Activated CD8-positive, alpha-beta memory T cell treated with anti-CD3 and anti-CD28 coated beads, Interleukin-2, amount 50 U/mL, for 4 hours (primary cell): ENCODE data around the gene CCL13.

Source experiments
- DNase-seq: peaks from one replicate; pipeline ENCODE4 v3.0.0-alpha.2; 2020

Gene CCL13

DNA sequence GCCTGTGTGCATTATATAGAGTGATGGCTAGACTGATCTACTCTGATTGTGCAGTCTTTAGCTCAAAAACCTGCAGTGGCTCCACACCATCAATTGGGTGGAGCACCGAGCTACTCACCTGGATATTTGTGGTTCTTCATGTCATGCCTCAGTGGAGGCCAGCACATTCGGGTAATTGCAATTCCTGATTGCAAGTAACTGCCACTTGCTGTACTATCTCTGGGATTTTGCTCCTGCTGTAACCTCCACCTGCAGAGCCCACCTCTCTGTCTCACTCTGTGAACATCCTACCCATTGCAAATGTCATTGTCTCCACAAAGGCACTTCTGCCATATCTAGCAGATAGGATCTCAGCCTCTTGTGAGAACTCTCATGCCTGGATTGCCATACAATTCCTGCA is 8.5 kb downstream of the CCL13 start:
- DNase-seq, result no peak

DNA sequence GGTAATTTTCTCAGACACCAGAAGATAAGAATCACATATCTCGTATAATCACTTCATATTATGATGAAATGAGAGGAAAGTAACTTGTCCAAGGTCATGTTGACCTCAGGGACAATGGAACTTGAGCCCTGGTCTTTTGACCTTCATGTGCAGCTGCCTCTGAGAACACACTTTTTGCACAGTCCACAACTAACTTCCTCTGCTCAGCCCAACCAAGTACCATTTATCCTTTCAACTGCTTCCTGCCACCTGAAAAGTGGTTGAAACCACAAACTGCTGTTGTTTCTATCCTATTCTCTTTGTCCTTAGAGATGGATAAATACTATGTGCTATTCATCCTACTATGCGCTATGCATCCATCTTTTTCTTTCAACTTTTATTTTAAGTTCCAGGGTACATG is 9.1 kb downstream of the CCL13 start:
- DNase-seq, result no peak

DNA sequence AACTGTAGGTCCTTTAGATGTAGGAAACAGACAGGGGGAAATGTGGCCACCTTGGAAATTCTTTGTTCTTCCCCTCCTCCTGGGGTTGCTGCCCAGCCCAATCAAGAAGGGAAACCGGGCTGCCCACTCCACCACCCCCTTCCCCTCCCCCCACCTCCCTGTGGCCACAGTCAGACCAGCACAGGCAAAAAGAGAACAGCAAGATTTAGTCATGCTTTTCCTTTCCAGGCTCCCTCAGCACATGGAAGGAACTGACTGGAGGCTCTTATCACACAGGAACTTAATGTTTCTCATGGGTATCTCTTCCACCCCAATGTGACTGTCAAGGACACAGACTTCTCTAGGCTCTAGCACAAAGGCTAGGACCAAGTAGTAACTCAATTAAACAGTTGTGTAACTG is 9.7 kb downstream of the CCL13 start:
- DNase-seq, result no peak

DNA sequence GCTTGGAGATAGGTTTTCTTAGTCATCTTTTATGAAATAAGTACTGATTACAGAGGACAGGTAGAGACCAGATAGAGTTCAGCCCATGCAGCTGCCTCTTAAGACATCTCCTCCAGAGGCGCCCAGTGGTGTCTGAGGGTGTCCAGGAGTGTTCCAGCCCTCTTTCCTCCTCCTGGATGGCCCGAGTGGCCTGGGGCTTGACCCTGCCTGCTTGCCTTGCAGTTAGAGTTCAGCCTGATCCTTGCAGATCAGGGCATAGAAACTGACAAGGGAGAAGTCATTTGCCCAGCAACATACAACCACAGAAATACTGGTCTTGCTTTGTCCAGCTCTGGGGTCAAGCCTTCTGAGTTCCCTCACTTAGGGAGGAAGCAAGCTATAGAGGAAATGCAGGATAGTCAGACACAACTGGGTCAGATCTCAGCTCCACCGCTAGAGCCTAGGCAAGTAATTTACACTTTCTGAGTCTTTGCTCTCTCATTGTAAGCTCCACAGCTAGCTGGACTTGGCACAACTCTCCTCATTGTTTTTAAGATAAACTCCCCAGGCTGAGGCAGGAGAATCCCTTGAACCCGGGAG is 10.3 kb downstream of the CCL13 start:
- no peak for DNase-seq

DNA sequence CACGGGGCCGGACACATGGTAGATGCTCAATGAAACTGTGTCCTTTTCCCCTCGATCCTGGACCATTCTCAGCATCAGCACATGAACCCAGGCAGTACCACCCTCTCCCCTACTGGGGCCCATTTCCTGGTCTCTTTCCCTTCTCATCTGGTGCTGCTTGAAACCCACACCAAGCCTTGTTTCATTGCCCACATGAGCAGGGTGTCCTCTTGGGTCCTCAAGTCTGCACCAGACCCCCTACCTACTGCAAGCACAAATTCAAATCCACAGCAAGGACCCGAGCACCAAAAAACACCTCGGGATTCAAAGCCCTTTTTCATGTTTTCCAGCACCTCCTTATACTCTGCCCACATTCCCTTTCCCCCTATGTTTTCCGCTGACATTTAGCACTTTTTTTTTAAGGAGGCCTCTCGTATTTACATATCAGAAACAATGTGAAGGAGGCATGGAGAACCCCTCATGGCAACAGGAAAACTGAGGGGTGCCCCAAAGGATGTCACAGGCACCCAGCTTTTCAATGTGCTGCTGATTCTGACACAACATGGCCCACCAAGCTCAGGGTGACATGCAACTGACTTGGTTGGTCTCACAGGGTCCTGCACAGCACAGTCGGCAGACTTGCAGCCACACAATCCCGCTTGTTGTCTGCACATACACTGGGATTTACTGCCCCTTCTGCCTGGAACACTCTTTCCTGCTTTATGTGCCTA is 11.4 kb downstream of the CCL13 start:
- no peak for DNase-seq

DNA sequence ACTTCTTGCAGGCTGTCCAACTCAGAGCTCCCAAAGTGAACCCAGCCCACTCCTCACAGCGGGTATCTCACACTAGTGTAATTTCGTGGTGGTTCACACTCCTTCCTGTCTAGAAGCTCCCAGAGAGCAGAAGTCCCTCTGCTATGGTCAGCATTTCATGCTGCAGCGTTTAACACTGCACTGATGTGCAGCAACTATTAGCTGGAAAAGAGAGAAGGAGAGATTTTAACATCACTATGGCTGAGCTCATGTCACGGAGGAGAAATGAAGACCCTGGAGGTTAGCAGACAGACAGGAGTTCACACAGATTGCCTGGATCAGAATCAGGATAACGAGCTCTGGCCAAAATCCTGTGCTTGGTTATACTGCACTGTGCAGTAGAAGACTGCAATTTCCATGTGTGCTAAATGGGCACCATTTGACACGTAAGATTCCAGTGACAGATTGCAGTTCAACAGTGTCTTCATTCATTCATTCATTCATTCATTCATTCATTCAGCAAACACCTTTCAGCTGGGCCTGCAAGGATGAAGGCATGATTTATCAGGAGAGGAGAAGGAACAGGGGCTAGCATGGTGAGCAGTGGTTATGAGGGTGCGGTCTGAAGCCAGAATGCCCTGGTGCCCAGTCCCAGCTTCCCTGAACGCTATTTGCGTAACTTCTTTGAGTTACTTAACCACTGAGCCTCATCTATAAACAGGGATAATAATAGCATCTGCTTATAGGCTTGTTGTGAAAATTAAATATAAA is 12.1 kb downstream of the CCL13 start:
- DNase-seq, result no peak

DNA sequence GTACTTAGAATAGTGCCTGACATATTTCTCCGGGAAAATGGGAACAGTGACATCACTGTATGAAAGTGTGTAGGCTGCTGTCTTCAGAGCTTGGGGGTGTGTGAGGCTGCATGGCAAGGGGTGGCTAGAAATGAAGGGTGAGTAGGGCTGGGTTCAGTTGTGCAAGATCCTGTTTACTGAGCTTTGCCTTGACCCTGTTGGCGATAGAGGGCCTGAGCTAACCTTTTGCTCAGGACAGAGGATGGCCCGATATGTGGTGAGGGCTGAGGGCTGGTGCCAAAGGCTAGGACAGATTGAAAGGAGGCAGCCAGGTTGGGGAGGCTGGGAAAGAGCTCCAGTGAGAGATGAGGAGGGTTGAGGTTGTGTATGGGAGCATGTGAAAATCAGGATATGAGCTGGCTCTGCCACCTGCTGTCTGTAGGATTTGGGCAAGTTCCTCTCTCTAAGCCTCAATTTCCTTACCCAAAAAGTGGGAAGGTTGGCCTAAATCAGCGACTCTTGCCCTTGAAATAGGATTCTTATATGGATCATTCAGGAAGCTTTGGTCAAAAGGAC is 12.7 kb downstream of the CCL13 start:
- no peak for DNase-seq

DNA sequence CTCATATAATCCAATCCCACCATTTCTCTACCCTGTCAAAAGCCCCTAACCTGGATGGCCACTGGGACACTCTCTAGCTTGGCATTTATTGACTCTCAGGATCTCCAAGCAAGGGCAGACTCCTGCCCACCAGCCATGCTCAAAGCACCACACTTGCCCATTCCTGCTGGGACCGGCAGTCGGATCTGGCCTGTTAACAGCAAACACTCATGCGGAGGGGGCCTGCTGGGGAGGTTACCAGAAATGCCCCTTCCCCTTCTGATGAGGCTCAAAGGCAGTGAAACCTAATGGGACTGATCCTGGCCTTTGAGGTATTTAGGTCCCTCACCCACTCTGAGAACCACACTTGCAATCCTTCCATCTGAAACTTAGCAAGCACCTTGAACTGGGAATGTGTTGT is 13.3 kb downstream of the CCL13 start:
- no peak for DNase-seq

DNA sequence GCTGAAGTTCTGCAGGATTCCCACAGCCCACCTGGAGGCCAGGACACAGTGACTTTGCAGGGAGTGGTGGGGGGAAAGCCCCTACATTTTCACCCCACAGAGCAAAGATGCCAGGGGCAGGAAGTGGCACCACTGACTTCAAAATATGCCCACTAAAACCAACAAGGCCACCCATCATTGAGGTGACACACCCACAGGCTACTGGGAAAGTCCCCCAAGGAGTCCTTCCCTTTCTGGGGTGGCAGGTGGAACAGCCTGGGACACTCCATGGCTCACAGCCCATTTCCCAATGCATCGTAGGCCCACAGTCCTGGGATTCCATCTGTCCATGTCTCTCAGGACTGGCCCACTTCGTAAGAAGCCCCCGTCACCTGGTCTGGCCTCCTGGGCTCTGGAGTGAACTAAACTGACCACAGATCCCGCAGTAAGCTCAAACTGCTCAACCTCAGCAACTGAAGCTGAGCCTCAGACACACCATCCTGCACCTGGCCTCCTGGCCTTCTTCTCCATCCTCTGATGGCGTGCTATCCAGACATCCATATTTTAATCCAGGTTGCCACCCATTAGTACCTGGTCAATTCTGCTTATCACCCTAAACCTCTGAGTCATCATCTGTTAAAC is 14.2 kb downstream of the CCL13 start:
- no peak for DNase-seq

DNA sequence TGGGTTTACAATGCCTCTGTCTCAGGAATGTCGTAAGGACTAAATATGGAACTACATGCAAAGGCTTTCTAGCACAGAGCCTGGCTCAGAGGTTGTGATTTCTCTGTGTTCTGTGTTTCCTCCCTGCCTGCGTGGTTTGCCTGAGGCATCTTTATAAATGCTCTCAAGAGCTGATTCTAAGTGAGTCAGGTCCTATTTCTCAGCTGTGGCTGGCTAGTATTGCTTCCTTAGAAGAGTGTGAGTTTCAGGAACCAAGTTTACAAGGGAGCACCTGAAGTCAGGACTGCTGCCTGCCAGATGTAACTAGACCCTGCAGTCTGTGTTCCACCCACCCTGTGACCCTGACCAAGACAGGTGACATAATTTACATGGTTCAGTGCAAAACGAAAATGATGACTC is 14.7 kb downstream of the CCL13 start:
- DNase-seq, result no peak

DNA sequence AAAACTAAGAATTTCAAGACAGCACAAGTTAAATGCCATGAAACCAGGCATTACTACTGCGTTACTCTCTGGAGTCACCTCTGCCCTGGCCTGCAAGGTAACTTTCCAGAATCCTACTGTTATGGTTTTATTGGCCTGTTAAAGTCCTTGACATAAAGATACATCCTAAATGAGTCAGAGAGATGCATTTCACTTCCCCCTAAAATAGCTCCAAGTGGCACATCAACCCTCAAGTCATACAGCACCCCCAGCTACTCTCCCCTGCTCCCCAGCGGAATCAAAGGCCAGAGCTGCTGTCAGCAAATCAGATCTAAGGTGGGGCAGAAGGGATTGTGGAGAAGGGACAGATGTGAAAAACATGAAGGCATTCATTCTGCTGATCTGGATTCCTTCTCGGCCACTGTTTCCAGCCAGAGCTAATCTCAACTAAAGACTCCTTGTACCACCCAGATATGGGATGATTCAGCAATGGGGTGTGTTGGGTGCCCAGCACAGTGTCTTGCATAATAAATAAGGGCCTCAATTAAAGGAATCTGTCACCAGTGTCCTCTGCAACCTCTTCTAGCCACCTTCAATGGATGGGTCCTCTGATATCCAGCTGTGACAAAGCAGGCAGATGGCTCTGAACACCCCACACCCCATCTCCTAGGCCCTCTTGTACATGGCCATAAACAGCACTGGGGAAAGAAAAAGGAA is 15.3 kb downstream of the CCL13 start:
- no peak for DNase-seq

DNA sequence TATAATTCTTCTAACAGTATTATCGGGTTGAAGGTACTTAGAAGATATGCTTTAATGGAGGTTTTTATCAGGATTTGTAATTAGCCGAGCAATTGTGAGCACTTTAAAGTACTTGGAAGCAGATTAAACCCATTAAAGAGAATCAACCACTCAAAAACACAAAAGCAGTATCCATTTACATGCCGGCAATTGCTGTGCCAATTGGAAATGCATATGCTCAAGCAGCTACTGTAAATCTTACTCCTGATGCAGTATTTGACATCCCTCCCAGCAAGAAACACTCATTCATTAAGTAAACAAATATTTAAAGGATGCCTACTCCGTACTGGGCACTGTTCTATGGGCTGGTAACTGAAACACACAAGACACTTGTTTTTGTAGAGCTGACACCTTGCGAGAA is 18.2 kb downstream of the CCL13 start:
- no peak for DNase-seq

DNA sequence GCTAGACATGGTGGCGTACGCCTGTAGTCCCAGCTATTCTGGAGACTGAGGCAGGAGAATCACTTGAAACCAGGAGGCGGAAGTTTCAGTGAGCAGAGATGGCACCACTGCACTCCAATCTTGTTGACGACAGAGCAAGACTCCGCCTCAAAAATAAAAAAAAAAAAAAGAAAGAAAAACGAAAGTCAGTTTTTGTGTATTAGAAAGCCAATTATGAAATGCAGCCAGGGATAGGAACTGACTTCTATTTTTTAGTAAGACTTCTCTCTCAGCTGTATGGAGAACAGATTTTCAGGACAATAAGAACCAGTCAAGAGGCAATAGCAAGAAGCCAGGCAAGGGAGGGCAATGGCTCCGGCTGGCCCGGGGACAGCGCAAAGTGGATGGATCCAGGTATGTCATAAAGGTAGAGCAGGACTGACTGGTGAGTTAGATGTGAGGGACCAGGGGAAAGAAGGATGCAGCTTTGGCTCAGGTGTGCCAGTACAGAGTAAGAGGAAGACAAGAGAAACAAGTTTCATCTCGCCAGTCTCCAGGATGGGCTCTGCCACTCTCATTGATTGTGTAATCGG is 19.2 kb downstream of the CCL13 start:
- DNase-seq, result no peak

DNA sequence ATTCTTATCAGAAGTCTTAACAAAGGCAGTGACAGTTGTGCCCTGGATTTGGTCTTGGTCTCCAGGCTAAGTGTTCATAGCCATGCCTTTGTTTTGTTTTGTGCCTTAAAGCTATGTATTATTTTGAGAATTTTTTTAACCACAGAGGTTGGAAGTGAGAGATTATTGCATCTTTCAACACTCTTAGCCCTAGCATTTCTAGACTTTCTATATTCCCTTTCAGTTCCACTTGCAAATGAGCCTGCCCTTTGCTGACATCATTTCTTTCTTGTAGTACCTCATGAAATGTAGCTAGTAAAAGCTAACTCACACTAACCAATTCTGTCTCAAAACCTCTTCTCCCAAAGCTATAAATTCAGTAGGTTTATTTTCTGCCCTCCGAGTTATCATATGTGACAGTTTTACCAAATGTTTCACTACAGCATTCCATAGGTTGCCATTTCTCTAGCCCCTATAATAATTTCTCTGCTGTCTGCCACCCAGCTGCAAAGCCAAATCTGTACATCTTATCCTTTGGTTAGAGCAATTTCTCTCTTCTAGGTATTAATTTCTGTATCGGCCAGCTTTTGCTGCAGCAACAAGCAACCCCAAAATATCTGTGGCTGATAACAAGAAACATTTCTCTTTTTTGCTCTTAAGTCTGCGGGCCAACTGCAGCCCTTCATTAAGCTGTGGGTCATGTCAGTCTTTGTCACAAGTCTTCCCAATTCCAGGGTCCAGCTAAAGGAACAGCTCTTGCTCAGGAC is 21.0 kb downstream of the CCL13 start:
- DNase-seq, result no peak

DNA sequence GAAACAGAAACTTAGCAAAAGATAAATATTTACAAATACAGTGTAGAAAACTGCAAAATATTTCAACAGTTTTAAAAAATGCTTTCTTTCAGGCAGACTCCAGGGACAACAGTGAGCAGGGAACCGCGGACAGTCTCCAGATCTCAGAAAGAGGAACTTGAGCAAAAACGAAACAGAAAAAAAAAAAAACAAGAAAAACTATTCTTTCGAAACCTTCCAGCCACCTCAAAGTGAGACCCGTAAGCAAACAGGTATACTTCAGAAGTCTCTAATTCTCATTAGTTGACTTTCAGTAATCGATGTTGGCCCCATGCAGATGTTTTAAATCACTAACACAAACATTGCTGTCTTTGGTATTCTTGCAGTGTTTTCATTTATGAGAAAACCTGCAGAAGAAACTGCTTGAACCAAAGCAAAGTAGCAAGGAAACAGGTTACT is 22.4 kb downstream of the CCL13 start:
- DNase-seq, result no peak

DNA sequence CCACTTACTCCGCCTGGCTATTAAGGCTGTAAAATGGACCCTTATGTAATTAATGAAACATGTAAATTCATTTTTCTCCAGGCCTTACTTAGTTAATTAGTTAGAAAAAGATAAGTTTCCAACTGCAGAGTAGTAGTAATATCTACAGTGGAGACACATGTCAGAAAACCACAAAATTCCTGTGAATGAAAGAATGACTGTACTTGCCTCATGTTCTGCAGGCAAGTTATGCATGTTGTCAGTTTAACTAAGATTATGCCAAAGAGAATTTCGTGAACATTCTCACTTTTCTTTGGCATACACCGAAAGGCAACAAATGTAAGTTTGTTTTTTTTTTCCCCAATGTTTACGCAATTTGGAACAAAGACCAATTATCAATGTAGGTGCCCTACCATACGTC is 23.6 kb downstream of the CCL13 start:
- no peak for DNase-seq

DNA sequence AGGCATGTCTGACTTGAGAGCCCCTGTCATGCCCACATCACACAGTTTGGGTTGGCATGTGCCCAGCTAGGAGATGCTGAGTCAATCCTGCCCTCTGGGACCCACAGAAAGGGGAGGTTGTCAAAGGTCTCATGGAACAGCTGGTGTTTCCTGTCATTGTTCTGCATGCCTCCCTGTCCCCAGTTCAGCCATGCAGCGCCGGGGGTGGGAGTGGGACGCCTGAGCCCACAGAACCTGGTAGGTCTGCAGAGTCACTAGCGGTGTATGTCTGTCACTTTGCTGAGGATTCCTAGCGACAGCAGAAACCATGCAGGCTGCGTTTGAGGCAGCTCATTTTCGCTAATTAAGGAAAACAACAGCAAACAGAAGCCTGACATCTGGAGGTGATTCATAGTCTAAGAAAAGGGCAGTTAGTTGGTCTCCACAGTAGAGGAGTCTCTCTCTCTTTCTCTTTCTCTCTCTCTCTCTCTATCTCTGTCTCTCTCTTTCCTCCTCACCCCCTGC is 26.4 kb downstream of the CCL13 start:
- no peak for DNase-seq

DNA sequence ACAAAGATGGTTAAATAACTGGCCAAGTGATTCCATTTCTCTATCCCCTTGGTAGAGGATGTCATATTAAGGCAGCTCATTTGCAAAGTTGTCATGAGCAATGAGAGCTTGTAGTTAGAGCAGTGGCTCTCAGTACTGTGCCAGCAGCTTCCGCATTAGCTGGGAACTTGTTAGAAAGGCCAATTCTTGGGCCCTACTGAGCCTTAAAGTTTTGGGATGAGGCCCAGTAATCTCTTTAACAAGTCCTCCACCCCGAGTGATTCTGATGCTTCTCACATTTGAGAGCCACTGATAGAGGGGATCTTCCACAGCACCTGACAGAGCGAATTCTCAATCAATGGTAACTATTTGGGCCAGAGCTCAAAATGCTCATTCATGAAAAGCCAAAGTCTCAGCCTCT is 26.9 kb downstream of the CCL13 start:
- no peak for DNase-seq

DNA sequence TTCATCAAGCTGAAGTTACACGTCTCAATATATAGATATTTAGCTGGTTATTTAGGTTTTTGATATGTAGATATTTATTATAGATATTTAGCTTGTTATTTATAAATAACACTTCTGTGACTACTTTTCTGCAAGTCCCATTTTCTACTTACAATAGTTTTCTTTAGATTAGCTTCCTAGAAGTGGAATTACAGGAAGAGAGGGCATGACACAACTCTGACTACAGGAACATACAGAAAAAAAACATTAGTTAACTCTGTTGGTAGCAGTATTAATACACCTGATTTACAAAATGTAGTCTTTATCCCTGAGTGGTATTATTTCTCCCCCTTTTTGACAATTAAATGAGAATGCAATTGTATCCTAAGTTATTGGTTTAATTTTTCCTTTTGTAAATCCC is 28.0 kb downstream of the CCL13 start:
- DNase-seq, result no peak

DNA sequence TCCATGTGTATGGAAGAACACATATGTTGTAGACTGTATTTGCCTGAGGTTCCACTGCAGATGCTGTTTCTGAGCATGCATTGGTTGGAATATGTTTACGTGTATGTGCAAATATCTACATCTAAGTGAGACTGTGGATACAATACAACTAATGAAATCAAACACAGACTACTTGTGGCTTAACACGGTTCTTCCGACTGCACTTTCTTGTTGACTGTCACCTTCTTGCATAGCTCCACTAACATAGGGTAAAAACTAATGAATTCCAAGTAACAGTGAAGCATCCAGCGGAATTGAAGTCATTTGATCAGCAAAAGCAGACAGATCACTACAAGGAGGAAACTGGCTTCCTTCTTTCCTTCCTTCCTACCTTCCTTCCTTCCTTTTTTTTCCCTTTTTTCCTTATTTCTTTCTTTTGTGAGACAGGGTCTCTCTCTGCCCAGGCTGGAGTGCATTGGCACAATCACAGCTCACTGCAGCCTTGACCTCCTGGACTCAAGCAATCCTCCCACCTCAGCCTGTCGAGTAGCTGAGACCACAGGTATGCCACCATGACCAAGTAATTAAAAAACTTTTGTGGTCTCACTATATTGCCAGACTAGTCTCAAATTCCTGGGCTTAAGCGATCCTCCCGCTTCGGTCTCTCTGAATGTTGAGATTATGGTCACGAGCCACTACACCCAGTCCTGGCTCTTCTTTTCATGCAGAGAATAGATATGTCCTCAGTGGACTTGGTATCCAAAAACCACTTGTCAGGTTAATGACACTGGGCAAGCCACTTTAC is 28.7 kb downstream of the CCL13 start:
- no peak for DNase-seq

DNA sequence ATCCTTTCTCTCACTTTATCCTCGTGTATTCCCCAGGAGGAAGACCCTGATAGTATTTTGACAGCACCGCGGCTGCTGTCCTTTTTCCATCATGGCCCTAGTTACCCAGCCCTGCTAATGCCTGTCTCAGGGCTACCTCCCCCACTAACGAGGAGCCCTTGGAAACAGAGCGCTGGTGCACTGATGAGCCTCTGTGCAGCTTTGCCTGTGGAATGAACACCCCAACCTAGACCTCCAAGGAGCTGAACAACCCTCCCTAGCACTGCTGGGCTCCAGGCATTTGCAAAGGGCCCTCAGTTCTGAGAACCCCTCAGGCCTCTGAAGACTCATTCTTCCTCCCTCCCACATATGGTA is 30.0 kb downstream of the CCL13 start:
- no peak for DNase-seq
